Measurements from ENCODE around the gene IGF2BP2. TPM values are rescaled to one million over a fixed set of nuclear protein-coding genes. Genes with fewer than 3 reads are reported as not detected.
"Not testable (repeated sequence)": the region's sequence is repeated elsewhere in the genome, so short reads cannot be mapped to it uniquely, and the experiment has no call there.

IGF2BP2 gene
- total RNA-seq, 2 experiments from 2014 or later = 0.54 to 0.55 TPM

DNA sequence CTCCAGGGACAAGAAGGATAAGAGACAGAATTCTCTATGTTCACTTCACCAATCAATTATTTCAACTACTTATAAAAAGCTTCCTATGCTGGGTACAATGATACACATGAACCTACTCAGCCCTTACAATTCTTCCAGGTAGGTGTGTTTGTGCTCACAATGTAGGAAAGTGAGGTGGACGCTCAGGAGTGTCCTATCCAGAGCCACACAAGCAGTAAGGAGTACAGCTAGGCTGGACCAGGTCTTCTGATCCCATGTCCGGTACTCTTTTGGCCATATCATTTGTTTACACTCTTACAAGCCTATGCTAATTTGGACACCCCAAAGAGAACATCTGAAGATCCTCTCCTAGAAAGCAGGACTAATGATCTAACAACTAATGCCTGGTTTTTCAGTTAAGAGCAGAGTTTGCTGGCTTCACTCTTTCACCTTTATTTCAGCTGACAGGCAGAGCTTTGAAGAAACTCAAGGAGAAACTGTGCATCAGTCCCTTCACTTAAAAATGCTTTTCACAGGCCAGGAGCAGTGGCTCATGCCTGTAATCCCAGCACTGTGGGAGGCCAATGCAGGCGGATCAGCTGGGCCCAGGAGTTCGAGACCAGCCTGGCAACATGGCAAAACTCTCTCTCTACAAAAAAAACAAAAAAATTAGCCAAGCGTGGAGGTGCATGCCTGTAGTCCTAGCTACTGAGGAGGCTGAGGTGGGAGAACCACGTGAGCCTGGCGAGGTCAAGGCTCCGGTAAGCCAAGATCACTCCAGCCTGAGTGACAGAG lies 27.5 kb downstream of the IGF2BP2 start:
- H3K4me1 Mint-ChIP-seq = peaks cover 8% of the 10 kb centered on the region
- ATAC-seq (no peak), DNase-seq (no peak)
- CTCF ChIA-PET = interaction anchor here (0.6 to 0.7 kb wide), 2 partner anchors 22 to 473 kb away, joined by 3 read pairs; no protein-coding TSS in a partner anchor
- H3K27me3 Mint-ChIP-seq = peaks cover 9% of the 10 kb centered on the region
- POLR2A ChIA-PET = no interaction called here
- H3K27ac Mint-ChIP-seq = no peak overlapping the region
- H3K9me3 Mint-ChIP-seq (ENCODE audit: low read depth) = no peaks in the 10 kb centered on the region
- H3K36me3 Mint-ChIP-seq (ENCODE audit: low read depth) = no peaks in the 10 kb centered on the region
- intact Hi-C loops (cut with DNase I, micrococcal nuclease) = no loop called here
- H3K4me3 Mint-ChIP-seq = no peak overlapping the region

DNA sequence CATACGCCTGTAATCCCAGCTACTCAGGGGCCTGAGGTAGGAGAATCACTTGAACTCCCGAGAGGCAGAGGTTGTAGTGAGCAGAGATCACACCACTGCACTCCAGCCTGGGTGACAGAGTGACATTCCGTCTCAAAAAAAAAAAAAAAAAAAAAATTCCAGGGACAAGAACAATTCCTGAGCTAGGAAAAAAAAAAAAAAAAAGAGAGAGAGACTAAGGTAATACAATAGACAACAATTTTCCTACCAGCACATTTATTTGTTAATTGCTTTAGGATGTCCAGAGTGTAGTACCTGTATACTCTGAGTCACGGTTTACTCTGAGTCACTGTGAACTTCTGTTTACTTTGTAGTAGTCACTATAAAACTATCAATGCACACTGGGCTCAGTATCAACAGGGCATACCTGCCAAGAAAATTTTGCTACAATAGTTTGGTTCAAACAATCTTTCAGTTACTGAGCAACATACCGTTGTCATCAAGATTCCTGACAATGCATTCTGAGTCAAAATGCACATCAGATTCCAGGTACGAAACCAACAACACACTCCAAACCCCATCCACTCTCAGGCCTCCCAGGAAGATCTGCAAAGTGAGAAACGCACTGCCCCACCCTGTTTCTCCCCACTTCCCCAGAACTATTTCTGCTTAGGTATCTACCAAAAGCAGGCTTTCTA lies 28.3 kb downstream of the IGF2BP2 start:
- ChIA-PET CTCF (interaction anchor here (0.7 kb wide), 1 partner anchor 474 kb away, joined by 3 read pairs; no protein-coding TSS in a partner anchor), POLR2A (no interaction called here)
- H3K9me3 Mint-ChIP-seq (ENCODE audit: low read depth) = no peaks in the 10 kb centered on the region
- DNase-seq (no peak), ATAC-seq (peak; percentile 39)
- intact Hi-C loops (cut with DNase I, micrococcal nuclease) = no loop called here
- H3K4me1 Mint-ChIP-seq = peaks cover 8% of the 10 kb centered on the region
- no peak overlapping the region for H3K4me3 Mint-ChIP-seq
- H3K27ac Mint-ChIP-seq = no peak overlapping the region
- H3K27me3 Mint-ChIP-seq = peaks cover 9% of the 10 kb centered on the region
- H3K36me3 Mint-ChIP-seq (ENCODE audit: low read depth) = no peaks in the 10 kb centered on the region

DNA sequence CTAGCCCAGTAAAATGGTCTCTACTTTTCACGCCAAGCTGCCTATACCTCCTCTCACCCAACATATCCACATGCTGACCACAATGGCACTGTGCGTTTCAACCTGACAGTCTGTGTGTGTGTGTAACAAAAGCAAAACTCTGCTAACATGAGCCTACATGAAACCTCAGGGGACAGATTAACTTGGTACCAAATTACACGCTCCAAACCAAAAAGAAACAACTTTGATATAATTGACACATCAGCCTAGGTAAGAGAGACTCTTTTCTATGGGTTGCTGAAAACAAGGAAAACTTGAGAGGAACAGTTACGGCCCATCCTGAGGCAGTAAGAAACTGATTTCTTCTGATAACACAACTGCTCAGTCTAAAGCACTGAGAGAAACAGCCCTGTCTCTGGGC lies 31.5 kb downstream of the IGF2BP2 start:
- CTCF ChIA-PET = no interaction called here
- Mint-ChIP-seq H3K4me1 (peaks cover 8% of the 10 kb centered on the region), H3K9me3 (ENCODE audit: low read depth) (no peaks in the 10 kb centered on the region), H3K4me3 (no peak overlapping the region), H3K27me3 (peaks cover 9% of the 10 kb centered on the region), H3K27ac (no peak overlapping the region), H3K36me3 (ENCODE audit: low read depth) (no peaks in the 10 kb centered on the region)
- POLR2A ChIA-PET = no interaction called here
- intact Hi-C loops (cut with DNase I, micrococcal nuclease) = no loop called here
- no peak for ATAC-seq
- no peak for DNase-seq

DNA sequence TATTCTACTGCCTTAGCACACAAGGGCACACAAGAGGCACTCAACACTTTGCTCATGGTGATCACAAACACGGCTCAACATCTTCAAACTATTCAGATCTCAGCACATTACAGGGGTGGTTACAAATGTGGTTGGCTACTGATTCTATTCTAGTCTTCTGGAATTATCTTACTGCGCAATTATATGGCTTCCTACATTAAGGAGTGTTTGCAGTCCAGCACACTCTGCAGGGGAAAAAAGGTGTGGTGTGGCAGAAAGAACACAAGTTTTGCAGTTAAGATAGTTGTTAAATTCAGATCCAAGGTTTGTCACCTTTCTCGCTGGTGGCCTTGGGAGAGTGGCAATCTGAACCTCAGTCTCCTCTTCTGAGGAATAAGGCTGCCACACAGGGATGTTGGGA lies 31.9 kb downstream of the IGF2BP2 start:
- Mint-ChIP-seq H3K36me3 (ENCODE audit: low read depth) (no peaks in the 10 kb centered on the region), H3K27me3 (peaks cover 9% of the 10 kb centered on the region), H3K9me3 (ENCODE audit: low read depth) (no peaks in the 10 kb centered on the region), H3K4me3 (no peak overlapping the region), H3K27ac (no peak overlapping the region), H3K4me1 (peaks cover 8% of the 10 kb centered on the region)
- DNase-seq (no peak), ATAC-seq (no peak)
- intact Hi-C loops (cut with DNase I, micrococcal nuclease) = no loop called here
- CTCF ChIA-PET = no interaction called here
- POLR2A ChIA-PET = no interaction called here

DNA sequence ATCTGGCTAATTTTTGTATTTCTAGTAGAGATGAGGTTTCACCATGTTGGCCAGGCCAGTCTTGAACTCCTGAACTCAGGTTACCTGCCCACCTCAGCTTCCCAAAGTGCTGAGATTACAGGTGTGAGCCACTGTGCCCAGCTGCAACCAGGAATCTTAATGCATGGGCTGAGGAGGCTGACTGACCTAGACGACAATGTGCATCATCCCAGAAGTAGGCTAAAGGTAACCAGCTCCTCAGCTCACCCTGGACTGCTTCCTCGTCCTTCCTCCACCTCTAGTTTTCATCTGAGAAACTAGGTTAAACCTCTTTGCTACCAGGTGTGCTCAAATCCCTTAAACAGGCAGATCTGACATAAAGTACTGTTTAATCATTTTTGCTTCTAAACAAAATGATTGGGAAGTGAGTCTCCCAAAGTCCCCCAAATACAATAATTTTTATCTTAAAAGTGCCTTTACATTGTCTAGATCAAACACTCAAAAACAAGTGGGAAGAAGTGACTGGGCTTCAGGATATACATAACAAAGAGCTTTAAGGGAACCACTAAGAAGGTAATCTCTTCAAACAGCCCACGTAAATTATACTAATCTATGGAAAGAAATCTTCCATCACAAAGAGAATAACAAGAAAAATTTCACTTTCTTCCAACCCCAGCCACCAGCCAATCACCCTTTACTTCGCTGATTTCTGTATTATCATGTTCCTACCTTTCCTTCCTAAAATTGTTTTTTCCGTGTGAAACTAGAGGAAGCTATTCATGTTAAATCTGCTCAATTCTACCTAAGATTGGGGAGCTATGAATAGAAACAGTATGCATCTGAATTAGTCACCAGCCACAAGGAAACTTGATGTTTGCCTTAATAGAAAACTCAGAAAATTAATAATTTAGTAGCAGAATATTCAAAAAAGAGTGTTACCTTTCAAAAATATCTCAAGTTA lies 34.7 kb downstream of the IGF2BP2 start:
- CTCF ChIA-PET = interaction anchor here (0.5 to 0.9 kb wide), 4 partner anchors 23 to 700 kb away, joined by 3 read pairs; no protein-coding TSS in a partner anchor
- intact Hi-C loops (cut with DNase I, micrococcal nuclease) = no loop called here
- no peak for DNase-seq

DNA sequence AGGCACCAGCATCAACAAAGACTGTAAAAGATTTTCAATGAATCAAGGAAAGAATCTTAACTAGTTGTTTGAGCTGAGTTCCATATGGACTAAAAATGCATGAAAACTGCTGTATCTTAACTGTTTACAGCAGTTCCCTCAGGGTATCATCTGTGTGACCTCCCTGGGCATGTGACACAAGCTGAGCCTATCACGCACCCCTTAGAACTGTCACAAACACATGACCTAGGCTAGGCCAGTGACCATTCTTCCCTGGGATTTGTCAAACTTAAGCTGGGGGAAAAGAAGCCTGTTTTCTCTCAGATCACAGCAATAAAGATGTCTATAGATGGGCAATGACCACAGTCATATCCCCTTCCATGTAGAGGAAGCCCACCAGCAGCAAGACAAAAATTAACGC lies 35.7 kb downstream of the IGF2BP2 start:
- no peak for ATAC-seq
- Mint-ChIP-seq H3K36me3 (ENCODE audit: low read depth) (no peaks in the 10 kb centered on the region), H3K4me1 (no peaks in the 10 kb centered on the region), H3K27me3 (peaks cover 3% of the 10 kb centered on the region), H3K27ac (no peak overlapping the region), H3K9me3 (ENCODE audit: low read depth) (no peaks in the 10 kb centered on the region), H3K4me3 (no peak overlapping the region)
- no peak for DNase-seq
- POLR2A ChIA-PET = no interaction called here
- intact Hi-C loops (cut with DNase I, micrococcal nuclease) = no loop called here
- CTCF ChIA-PET = interaction anchor here (0.8 to 0.9 kb wide), 2 partner anchors 24 to 191 kb away, joined by 3 read pairs; no protein-coding TSS in a partner anchor

More for the DNA sequence above, 34.7 kb downstream of the IGF2BP2 start:
- Mint-ChIP-seq H3K36me3 (ENCODE audit: low read depth) (no peaks in the 10 kb centered on the region), H3K27me3 (peaks cover 4% of the 10 kb centered on the region), H3K4me1 (peaks cover 7% of the 10 kb centered on the region), H3K4me3 (no peak overlapping the region), H3K9me3 (ENCODE audit: low read depth) (no peaks in the 10 kb centered on the region), H3K27ac (no peak overlapping the region)
- POLR2A ChIA-PET = no interaction called here
- no peak for ATAC-seq

DNA sequence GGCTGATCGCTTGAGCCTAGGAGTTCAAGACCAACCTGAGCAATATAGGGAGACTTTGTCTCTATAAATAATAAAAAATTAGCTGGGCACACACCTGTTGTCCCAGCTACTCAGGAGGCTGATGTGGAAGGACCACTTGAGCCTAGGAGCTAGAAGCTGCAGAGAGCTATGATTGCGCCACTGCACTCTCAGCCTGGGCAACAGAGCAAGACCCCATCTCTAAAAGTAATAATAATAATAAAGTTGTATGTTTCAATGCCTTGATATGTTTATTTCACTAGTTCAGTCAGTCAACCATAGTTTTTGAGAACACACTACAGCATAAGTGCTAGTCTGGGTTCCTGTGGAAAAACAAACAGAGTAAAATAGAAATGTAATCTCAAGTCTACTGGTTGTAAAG lies 36.5 kb downstream of the IGF2BP2 start:
- intact Hi-C loops (cut with DNase I, micrococcal nuclease) = no loop called here
- Mint-ChIP-seq H3K36me3 (ENCODE audit: low read depth) (no peaks in the 10 kb centered on the region), H3K27ac (no peak overlapping the region), H3K9me3 (ENCODE audit: low read depth) (no peaks in the 10 kb centered on the region), H3K4me1 (no peaks in the 10 kb centered on the region), H3K4me3 (no peak overlapping the region), H3K27me3 (peaks cover 3% of the 10 kb centered on the region)
- CTCF ChIA-PET = interaction anchor here (0.6 kb wide), 1 partner anchor 20 kb away, joined by 3 read pairs; no protein-coding TSS in a partner anchor
- ATAC-seq = no peak
- POLR2A ChIA-PET = interaction anchor here (0.6 kb wide), 1 partner anchor 124 kb away, joined by 5 read pairs; no protein-coding TSS in a partner anchor
- DNase-seq = no peak

DNA sequence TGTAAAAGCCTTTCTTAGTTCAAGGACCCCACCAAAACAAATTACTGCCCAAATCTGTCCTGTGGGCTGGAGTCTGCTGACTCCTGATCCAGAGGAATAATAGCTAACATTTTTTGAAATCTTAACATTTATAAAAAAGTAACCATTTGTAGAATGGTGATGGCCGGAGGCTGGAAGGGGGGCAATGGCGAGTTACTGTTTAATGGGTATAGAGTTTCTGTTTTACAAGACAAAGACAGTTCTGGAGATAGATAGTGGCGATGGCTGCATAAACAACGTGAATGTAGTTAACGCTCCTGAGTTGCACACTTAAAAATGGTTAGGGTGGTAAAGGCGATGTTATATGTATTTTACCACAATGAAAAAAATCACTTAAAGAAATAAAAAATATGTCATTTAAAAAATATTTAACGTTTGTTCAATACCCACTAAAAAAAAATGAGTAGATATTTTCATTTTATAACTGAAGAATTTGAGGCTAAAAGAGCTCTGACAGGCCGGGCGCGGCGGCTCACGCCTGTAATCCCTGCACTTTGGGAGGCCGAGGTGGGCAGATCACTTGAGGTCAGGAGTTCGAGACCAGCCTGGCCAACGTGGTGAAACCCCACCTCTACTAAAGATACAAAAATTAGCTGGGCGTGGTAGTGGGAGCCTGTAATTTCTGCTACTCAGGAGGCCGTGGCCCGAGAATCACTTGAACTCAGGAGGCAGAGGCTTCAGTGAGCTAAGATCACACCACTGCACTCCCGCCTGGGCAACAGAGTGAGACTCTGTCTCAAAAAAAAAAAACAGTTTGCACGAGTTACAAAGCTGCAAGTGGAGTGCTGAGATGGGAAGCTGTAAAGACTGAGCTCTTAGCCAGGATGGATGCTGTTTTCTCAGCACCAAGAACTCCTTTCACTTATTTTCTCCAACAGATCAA lies 37.6 kb downstream of the IGF2BP2 start:
- ATAC-seq (no peak), DNase-seq (no peak)
- H3K36me3 Mint-ChIP-seq (ENCODE audit: low read depth) = no peaks in the 10 kb centered on the region
- ChIA-PET CTCF (interaction anchor here (0.6 kb wide), 2 partner anchors 33 to 45 kb away, joined by 3 to 4 read pairs; no protein-coding TSS in a partner anchor), POLR2A (interaction anchor here (0.6 kb wide), 1 partner anchor 125 kb away, joined by 5 read pairs; no protein-coding TSS in a partner anchor)
- intact Hi-C loops (cut with DNase I, micrococcal nuclease) = no loop called here
- H3K27ac Mint-ChIP-seq = no peak overlapping the region
- H3K4me1 Mint-ChIP-seq = no peaks in the 10 kb centered on the region
- H3K4me3 Mint-ChIP-seq = no peak overlapping the region
- no peaks in the 10 kb centered on the region for H3K27me3 Mint-ChIP-seq
- no peaks in the 10 kb centered on the region for H3K9me3 Mint-ChIP-seq (ENCODE audit: low read depth)

DNA sequence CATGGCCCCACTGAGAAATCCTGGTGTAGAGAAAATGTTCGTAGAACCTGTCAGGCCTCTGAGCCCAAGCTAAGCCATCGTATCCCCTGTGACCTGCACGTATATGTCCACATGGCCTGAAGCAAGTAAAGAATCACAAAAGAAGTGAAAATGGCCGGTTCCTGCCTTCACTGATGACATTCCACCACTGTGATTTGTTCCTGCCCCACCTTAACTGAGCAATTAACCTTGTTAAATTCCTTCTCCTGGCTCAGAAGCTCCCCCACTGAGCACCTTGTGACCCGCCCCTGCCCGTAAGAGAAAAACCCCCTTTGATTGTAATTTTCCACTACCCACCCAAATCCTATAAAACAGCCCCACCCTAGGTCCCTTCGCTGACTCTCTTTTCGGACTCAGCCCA lies 38.6 kb downstream of the IGF2BP2 start:
- POLR2A ChIA-PET; H3K27ac Mint-ChIP-seq; H3K4me3 Mint-ChIP-seq; H3K4me1 Mint-ChIP-seq; intact Hi-C loops (cut with DNase I, micrococcal nuclease); H3K9me3 Mint-ChIP-seq (ENCODE audit: low read depth); H3K27me3 Mint-ChIP-seq; DNase-seq; ATAC-seq; H3K36me3 Mint-ChIP-seq (ENCODE audit: low read depth): not testable (repeated sequence)
- CTCF ChIA-PET = interaction anchor here (0.6 kb wide), 1 partner anchor 32 kb away, joined by 4 read pairs; no protein-coding TSS in a partner anchor

DNA sequence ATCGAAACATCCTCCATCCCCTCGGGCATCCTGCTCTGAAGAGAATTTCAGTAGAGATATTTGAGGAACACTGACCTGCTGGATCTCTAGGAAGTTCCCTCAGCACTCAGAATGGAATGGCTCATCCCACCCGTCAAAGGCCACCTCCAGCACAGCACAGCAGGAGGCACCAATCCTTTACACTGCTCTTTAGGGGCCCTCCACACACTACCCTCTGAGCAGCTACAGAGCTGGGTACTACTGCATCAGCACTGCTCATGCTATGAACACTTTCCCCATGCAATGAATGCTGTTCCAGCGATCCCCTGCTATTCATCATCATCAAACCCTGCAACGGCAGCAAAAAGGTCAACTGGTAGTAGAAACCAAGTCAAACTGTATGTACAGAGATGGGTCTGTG lies 40.5 kb downstream of the IGF2BP2 start:
- Mint-ChIP-seq H3K9me3 (ENCODE audit: low read depth) (no peaks in the 10 kb centered on the region), H3K27me3 (no peaks in the 10 kb centered on the region), H3K4me1 (no peaks in the 10 kb centered on the region), H3K27ac (no peak overlapping the region), H3K4me3 (no peak overlapping the region), H3K36me3 (ENCODE audit: low read depth) (no peaks in the 10 kb centered on the region)
- DNase-seq (no peak), ATAC-seq (no peak)
- ChIA-PET POLR2A (no interaction called here), CTCF (interaction anchor here (0.9 to 1.1 kb wide), 3 partner anchors 16 to 124 kb away, joined by 3 to 4 read pairs (median 3); no protein-coding TSS in a partner anchor)
- intact Hi-C loops (cut with DNase I, micrococcal nuclease) = no loop called here

Data from activated CD4-positive, alpha-beta T cell treated with anti-CD3 and anti-CD28 coated beads for 36 hours (primary cell).